ENCODE measurements around the gene MBP.

MBP gene

GRCh38 chr18:77140030-77140429, 7.4 kb upstream of the MBP start:
- no peaks in the 10 kb centered on the region for H3K27me3 ChIP-seq (replicated peaks)
- DNase-seq: no peak
- H3K4me3 ChIP-seq (ENCODE audit: low read depth, low read length): no peak overlapping the region
- H3K36me3 ChIP-seq (replicated peaks): no peaks in the 10 kb centered on the region
- no peak for TF ChIP-seq CTCF (IDR thresholded peaks at IDR 0.05; ENCODE audit: low read depth, low read length, missing control alignments)
- in situ Hi-C loops (cut with HindIII; ENCODE audit: low pct_ligation_motif_present, low sequenced_read_pairs): no loop called here
- H3K27ac ChIP-seq: no peak overlapping the region

DNA sequence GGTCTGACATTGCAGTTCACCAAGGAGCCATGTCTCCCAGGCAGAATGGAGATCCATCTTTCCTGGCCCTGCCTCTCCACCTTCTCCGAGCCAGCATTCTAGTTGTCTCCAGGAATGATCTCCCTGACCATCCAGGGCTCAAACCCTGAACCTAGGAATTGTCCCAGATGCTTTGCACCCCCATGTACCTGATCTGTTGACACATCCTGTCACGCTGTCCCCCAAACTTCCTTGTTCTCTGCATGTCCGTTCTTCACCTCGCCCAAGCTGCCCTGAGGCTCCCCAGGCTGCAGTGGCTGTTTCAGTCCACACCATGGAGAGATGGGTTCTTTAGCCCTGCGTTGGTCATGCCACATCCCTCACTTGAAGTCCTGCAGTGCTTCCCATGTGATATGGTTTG, 7.0 kb upstream of the MBP start:
- no peak for DNase-seq
- no peaks in the 10 kb centered on the region for H3K27me3 ChIP-seq (replicated peaks)
- no peak overlapping the region for H3K4me3 ChIP-seq (ENCODE audit: low read depth, low read length)
- H3K27ac ChIP-seq: no peak overlapping the region
- no peak for TF ChIP-seq CTCF (IDR thresholded peaks at IDR 0.05; ENCODE audit: low read depth, low read length, missing control alignments)
- in situ Hi-C loops (cut with HindIII; ENCODE audit: low pct_ligation_motif_present, low sequenced_read_pairs): no loop called here
- no peaks in the 10 kb centered on the region for H3K36me3 ChIP-seq (replicated peaks)

DNA sequence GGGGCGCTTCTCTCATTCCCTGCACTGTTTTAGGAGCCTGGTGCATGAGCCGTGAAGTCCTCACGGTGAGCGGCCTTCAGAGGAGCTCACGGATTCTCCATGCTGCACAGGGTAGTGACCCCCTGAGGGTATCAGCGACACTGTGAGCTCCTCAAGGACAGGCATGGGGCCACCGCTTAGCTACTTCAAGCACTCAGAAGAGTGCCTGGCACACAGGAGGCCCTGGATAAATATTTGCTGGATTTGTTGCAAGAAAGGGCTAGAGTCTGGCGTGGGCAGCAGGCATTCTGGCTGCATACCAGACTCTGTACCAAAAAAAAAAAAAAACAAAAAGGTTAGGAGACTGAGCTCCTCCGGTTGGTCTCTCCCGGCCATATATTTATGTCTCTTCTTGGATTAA, 5.7 kb upstream of the MBP start:
- no peak for DNase-seq
- TF ChIP-seq CTCF (IDR thresholded peaks at IDR 0.05; ENCODE audit: low read depth, low read length, missing control alignments): no peak

DNA sequence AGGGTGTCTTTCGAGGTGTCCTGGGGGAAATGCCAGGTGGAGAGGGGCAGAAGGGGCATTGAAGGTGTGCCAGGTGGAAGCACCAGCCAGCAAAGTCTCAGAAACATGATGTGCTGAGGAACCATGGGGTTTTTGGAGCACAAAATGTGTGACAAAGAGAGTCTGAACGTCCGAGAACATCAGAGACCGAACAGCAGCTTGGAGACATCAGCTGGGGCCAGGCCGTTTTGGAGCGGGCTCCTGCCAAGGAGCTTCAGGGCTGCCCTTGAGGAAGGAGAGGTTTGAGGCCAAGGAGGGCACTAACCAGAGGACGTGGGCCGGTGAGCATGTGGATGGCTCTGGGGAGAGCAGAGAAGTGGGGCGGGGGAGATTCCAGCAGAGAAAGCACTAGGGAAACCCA, 5.3 kb upstream of the MBP start:
- no peaks in the 10 kb centered on the region for H3K27me3 ChIP-seq (replicated peaks)
- TF ChIP-seq CTCF (IDR thresholded peaks at IDR 0.05; ENCODE audit: low read depth, low read length, missing control alignments): no peak
- no peak overlapping the region for H3K27ac ChIP-seq
- in situ Hi-C loops (cut with HindIII; ENCODE audit: low pct_ligation_motif_present, low sequenced_read_pairs): no loop called here
- no peak for DNase-seq
- no peak overlapping the region for H3K4me3 ChIP-seq (ENCODE audit: low read depth, low read length)
- no peaks in the 10 kb centered on the region for H3K36me3 ChIP-seq (replicated peaks)

More for the DNA sequence above, 5.7 kb upstream of the MBP start:
- H3K36me3 ChIP-seq (replicated peaks): no peaks in the 10 kb centered on the region
- in situ Hi-C loops (cut with HindIII; ENCODE audit: low pct_ligation_motif_present, low sequenced_read_pairs): no loop called here
- H3K4me3 ChIP-seq (ENCODE audit: low read depth, low read length): no peak overlapping the region
- no peaks in the 10 kb centered on the region for H3K27me3 ChIP-seq (replicated peaks)
- no peak overlapping the region for H3K27ac ChIP-seq

GRCh38 chr18:77136871-77137665, 4.5 kb upstream of the MBP start:
- H3K36me3 ChIP-seq (replicated peaks): no peaks in the 10 kb centered on the region
- no peak overlapping the region for H3K27ac ChIP-seq
- no peak overlapping the region for H3K4me3 ChIP-seq (ENCODE audit: low read depth, low read length)
- no peak for DNase-seq
- in situ Hi-C loops (cut with HindIII; ENCODE audit: low pct_ligation_motif_present, low sequenced_read_pairs): no loop called here
- H3K27me3 ChIP-seq (replicated peaks): no peaks in the 10 kb centered on the region
- TF ChIP-seq CTCF (IDR thresholded peaks at IDR 0.05; ENCODE audit: low read depth, low read length, missing control alignments): no peak

All from brain microvascular endothelial cell (primary cell).